22Rv1 (cell line): ENCODE data around the gene SPIN1.

Source experiments
- CTCF ChIP-seq: fragments of 450-650 bp; IDR thresholded peaks from 2 replicates; pipeline ENCODE4 v1.5.1; 2017; ENCODE audit warnings: mild to moderate bottlenecking
- ZFX ChIP-seq: fragments of 450-650 bp; IDR thresholded peaks from 2 replicates; pipeline ENCODE4 v1.6.1; 2017; ENCODE audit warnings: antibody characterized with exemption, borderline replicate concordance

GRCh38 chr9:88503845-88504764 lies 115.9 kb downstream of the SPIN1 start:
- TF ChIP-seq CTCF (no peak), ZFX (no peak)
